HG02571 (cell line): Measurements from ENCODE around the gene PLAAT5.
"Not testable (repeated sequence)": the region's sequence is repeated elsewhere in the genome, so short reads cannot be mapped to it uniquely, and the experiment has no call there.

Experiments used
- ATAC-seq: cut with Tn5 transposase; IDR thresholded peaks from one replicate; pipeline ENCODE4 v1.9.1; 2021; ENCODE audit warnings: mild to moderate bottlenecking, moderate library complexity; ENCODE audit not compliant: unreplicated experiment

Gene PLAAT5

DNA sequence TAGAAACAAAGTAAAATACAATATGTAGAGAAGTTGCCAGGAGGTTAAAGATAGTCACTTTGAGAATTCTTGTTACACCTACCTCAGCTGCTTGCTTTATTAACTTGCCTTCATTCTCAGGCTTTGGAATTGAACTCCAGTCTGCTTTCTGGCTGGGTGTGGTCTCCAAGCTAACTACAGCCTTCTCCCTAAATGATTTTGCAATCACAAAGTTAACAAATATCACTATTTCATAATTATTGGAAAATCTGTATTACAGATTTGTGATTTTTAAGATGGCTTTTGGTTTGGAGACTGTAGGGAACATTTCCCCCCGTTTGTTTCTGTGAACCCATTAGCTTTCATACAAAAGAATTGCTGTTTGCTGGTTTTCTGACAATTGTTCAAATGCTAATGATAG, 2.2 kb downstream of the PLAAT5 start:
- ATAC-seq, result no peak

DNA sequence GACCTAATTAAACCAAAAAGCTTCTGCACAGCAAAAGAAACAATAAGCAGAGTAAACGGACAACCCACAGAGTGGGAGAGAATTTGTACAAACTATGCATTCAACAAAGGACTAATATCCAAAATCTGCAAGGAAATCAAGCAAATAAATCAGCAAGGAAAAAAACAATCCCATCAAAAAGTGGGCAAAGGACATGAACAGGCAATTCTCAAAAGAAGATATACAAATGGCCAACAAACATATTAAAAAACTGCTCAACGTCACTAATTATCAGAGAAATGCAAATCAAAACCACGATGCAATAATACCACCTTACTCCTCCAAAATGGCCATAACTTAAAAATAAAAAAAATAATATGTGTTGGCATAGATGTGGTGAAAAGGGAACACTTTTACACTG, 5.2 kb downstream of the PLAAT5 start:
- ATAC-seq, result no peak

DNA sequence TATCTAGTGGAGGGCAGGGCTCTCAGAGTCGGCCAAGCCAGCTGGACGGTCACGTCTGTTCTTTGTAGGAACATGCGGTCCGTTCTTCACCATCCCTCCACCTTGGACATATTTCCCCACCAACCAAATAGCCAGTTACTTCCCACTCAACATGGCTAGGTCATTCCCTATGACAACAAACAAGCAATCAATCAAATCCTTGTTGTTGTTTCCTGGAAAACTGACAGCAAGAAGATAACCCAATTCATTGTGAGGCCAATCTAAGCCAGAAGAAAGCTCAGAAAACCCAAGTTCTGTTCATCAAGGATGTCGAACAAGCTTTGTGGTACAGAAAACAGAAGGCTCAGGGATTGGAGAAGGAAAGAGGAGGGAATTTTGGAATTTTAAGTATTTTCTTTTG, 10.9 kb downstream of the PLAAT5 start:
- ATAC-seq, result no peak

DNA sequence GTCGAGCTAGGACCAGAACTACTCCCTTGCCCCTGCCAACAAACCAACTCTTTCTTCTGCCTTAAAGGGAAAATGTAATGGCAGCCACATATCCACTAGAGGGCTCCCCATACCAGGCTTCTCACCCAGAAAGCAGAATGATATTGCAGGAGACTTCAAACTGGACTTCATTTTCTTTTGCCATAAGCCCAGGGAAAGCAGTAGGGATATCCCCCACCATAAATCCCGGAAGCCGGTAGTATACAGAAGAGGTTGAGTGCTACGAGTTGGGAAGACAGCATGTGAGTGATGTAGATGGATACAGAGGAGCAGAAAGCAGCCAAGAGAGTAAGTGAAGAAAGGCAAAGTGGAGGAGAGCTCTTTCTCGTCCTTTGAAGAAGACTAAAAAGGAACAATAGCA, 12.1 kb downstream of the PLAAT5 start:
- ATAC-seq, result no peak

DNA sequence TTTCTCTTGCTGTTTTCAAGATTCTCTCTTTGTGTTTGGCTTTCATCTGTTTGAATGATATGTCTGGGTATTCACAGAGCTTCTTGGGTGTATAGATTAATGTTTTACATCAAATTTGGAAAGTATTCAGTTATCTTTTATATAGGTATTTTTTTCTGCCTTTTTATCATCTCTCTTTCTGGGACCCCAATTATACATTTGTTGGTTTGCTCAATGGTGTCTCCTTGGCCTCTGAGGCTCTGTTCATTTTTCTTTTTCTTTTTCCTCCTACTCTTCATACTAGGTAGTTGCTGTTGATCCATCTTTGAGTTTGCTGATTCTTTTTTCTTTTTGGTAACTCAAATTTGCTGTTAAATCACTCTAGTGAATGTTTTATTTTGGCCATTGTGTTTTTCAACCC, 14.3 kb downstream of the PLAAT5 start:
- ATAC-seq, result no peak

DNA sequence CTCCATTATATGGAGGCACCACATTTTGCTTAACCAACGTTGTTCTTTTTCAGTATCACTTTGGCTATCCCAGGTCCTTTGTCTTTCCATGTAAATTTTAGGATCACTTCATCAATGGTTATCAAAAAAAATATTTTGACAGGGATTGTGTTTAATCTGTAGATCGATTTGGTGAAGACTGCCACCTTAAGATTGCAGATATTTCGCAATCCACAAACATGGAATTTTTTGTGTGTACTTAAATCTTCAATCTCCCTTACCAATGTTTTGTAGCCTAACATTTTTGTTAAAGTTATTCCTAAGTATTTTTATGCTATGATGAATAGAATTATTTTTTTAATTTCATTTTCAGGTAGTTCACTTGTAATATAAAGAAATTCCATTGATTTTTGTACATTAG, 18.6 kb downstream of the PLAAT5 start:
- no peak for ATAC-seq

DNA sequence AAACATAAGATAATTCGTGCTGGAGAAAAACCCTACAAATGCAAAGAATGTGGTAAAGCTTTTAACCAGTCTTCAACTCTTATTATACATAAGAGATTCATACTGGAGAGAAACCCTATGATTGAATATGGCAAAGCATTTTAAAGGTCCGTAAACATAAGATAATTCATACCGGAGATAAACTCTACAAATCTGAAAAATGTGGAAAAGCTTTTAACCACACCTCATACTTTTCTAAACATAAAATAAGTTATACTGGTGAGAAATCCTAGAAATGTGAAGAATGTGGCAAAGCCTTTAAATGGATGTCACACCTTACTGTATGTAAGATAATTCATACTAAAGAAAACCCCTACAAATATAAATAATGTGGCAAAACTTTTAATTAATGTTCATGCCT, 20.7 kb downstream of the PLAAT5 start:
- no peak for ATAC-seq

DNA sequence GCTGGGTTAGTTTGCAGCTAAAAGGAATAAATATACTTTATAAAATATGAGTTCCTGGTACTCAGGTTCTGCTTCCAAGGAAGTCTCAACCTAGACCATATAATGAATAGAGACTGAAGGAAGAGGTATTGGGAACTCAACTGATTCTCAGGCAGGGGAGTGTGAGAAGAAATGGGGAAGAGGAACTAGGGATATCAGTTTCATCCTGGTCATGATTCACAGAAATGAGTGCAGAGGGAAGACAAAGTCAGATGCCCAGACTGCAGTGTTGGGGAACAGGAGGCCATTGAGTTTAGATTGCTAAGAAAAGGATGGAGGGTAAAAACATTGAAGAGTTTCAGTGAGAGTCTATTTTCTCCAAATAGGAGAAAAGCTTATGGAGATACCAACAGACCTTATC, 28.8 kb downstream of the PLAAT5 start:
- no peak for ATAC-seq

DNA sequence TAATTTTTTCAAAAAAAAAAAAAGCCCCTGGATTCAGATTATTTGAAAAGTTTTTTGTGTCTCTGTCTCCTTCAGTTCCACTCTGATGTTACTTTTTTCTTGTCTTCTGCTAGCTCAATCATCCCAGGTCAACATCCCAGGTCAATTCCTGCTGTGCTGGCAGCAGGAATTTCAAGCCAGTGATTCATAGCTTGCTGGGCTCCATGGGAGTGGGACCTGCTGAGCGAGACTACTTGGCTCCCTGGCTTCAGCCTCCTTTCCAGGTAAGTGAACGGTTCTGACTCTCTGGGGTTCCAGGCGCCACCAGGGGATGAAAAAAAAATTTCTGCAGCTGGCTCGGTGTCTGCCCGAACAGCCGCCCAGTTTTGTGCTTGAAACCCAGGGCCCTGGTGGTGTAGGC, 31.4 kb downstream of the PLAAT5 start:
- ATAC-seq, result no peak

DNA sequence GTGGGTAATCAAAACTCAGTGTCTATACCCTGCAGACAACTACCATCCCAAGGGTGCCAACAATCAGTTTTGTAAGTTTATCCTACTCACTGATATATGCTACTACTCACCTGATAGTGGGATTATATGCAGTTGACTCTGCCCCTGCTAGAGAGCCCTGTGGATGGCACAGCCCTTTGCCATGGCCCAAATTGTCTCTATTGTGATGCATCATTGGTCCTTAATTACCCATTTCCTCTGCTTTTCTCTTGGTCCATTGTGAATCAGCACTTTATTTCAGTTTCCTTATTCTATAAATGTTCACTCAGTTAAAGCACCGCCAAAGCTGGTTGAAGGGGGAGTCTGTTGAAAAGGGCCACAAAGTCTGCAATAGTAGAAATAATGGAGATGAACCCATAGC, 42.3 kb downstream of the PLAAT5 start:
- ATAC-seq, result no peak

DNA sequence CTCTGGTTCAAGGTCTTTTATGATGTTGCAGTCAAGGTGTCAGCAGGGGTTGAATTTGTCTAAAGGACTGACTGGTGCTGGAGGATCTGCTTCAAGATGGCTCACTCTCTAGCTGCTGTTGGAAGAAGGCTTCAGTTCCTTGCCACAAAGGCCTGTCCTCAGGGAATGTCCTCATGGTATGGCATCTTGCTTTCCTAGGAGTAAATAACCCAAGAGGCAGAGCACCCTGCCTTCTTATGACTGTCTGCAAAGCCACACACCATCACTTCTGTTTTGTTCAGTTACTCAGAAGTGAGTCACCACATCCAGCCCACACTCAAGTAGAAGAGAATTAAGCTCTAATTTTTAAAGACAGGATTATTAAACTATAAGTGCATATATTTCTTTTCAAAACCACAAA, 45.2 kb downstream of the PLAAT5 start:
- no peak for ATAC-seq

DNA sequence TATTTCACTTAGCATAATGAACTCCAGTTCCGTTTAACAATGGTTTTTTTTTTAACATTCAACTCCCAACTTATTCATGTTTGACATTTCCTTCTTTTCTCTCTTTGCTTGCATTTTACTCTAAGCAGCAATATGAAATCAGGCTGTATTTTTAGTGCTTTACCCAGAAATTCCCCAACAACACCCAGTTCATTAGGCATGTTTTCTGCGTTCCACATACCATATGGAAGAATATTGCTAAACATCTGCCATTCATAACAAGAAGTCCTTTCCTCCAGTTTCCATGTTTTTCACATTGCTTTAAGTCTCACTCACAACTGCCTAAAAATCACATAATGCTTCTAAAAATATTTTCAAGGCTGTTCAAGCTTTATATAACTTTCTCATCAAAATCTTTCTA, 45.8 kb downstream of the PLAAT5 start:
- ATAC-seq, result no peak

DNA sequence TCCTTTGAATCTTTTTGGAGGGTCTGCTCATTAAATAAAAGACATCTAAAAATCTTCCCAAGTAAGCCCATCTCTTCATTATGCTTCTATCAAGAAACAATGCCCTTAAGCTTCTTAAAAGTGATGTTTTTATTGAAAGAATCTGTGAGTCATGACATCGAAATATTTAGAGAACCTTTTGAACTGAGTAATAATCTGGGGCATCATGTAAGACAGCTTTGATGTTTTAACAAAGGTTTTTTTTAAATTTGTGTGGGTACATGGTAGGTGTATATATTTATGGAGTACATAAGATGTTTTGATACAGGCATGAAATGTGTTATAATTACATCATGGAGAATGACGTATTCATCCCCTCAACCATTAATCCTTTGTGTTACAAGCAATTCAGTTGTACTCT, 46.8 kb downstream of the PLAAT5 start:
- ATAC-seq, result no peak

DNA sequence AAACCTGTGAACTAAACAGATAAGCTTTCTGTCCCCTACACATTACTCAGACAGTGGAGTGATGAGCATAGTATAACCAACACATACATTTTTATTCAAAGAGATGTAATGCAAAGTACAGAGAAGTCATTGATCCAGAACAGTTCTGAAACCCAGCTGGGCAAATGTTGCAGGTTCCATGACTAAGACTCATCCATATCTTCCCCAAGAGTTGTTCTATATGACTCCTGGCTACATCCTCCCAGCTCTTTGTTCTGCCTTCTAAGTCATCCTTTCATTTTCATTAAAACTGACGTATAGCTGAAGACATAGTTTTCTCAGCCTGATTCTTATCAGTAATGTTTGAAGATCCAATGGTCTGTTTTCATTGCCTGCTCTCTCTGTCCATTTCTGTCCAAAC, 47.3 kb downstream of the PLAAT5 start:
- ATAC-seq, result no peak

DNA sequence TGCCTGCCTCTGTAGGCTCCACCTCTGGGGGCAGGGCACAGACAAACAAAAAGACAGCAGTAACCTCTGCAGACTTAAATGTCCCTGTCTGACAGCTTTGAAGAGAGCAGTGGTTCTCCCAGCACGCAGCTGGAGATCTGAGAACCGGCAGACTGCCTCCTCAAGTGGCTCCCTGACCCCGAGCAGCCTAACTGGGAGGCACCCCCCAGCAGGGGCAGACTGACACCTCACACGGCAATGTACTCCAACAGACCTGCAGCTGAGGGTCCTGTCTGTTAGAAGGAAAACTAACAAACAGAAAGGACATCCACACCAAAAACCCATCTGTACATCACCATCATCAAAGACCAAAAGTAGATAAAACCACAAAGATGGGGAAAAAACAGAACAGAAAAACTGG, 55.1 kb downstream of the PLAAT5 start:
- ATAC-seq, result not testable (repeated sequence)

DNA sequence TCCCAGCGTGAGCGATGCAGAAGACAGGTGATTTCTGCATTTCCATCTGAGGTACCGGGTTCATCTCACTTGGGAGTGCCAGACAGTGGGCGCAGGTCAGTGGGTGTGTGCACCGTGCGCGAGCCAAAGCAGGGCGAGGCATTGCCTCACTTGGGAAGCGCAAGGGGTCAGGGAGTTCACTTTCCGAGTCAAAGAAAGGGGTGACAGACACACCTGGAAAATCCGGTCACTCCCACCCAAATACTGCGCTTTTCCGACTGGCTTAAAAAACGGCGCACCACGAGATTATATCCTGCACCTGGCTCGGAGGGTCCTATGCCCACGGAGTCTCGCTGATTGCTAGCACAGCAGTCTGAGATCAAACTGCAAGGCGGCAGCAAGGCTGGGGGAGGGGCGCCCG, 55.6 kb downstream of the PLAAT5 start:
- not testable (repeated sequence) for ATAC-seq

DNA sequence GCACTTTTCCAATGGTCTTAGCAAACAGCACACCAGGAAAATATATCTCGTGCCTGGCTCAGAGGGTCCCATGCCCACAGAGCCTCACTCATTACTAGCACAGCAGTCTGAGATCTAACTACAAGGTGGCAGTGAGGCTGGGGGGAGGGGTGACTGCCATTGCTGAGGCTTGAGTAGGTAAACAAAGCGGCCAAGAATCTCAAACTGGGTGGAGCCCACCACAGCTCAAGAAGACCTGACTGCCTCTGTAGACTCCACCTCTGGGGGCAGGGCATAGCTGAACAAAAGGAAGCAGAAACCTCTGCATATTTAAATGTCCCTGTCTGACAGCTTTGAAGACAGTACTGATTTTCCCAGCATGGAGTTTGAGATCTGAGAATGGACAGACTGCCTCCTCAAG, 60.2 kb downstream of the PLAAT5 start:
- not testable (repeated sequence) for ATAC-seq

DNA sequence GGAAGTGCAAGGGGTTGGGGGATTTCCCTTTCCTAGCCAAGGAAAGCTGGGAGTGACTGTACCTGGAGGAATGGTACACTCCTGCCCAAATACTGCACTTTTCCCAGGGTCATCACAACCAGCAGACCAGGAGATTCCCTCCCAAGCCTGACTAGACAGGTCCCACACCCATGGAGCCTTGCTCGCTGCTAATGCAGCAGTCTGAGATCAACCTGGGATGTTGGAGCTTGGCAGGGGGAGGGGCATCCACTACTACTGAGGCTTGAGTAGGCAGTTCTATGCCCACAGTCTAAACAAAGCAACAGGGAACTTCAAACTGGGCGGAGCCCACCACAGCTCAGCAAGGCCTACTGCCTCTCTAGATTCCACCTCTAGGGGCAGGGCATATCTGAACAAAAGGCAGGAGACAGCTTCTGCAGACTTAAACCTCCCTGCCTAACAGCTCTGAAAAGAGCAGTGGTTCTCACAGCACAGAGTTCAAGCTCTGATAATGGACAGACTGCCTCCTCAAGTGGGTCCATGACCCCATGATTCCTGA, 62.9 kb downstream of the PLAAT5 start:
- no peak for ATAC-seq

DNA sequence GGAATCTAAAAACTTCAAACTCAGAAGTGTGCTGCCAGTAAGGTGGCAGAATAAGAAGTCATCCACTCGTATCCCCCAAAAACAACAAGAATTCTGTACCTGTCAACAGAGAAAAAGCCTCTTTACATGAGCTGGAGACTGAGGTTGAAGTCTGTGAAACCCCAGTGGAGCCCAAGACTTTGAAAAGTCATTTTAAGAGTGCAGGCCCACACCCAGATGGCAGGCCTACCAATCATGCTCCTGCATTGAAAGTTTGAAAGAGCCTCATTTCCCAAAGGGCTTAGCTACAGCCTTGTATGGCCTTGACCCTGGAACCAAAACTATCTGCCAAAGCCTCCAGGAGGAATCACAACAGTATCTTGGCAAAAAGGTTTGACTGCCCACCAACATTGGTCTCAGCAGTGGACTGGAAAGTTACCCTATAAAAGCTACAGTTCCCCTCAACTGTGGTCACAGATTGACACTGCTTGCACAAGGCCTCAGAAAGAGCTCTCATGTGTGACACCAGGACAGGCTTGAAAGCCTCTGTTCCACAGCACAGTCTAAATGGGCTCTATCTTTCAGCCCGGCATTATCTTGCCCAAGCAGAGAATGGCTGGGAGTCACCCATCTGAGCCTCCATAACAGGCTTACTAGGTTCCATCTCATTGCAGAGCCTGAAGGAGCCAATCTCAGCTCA, 73.7 kb downstream of the PLAAT5 start:
- ATAC-seq, result no peak
